Left forelimb (tissue), 1 donor: ENCODE results near the gene POP5.
"Not testable (repeated sequence)": the region's sequence is repeated elsewhere in the genome, so short reads cannot be mapped to it uniquely, and the experiment has no call there.

Experiments used
- DNase-seq: peaks from one replicate; pipeline ENCODE4 v3.0.0-alpha.2; 2018; ENCODE audit warnings: low spot score

Gene POP5

GRCh38 chr12:120580787-120581723 is at the start of gene POP5:
TSS of gene POP5 (minus strand) at chr12:120581402. CDS start at chr12:120581362, 40 bp downstream.
- peak; percentile 95 for DNase-seq

GRCh38 chr12:120630104-120630892 is 49.1 kb upstream of the POP5 start:
- no peak for DNase-seq

GRCh38 chr12:120628919-120629318 is 47.7 kb upstream of the POP5 start:
- no peak for DNase-seq

- DNase-seq = no peak
Observed at GRCh38 chr12:120625557-120626419, 44.6 kb upstream of the POP5 start.

- DNase-seq = no peak
Observed at GRCh38 chr12:120620624-120621023, 39.4 kb upstream of the POP5 start.

- no peak for DNase-seq
Observed at GRCh38 chr12:120618954-120619615, 37.9 kb upstream of the POP5 start.

GRCh38 chr12:120617767-120618166 is 36.6 kb upstream of the POP5 start:
- not testable (repeated sequence) for DNase-seq

- not testable (repeated sequence) for DNase-seq
Observed at GRCh38 chr12:120617193-120617592, 36.0 kb upstream of the POP5 start.

GRCh38 chr12:120614848-120615247 is 33.6 kb upstream of the POP5 start:
- no peak for DNase-seq

GRCh38 chr12:120611534-120611933 is 30.3 kb upstream of the POP5 start:
- not testable (repeated sequence) for DNase-seq

- no peak for DNase-seq
Observed at GRCh38 chr12:120610560-120610959, 29.4 kb upstream of the POP5 start.

GRCh38 chr12:120602416-120602815 is 21.2 kb upstream of the POP5 start:
- DNase-seq = not testable (repeated sequence)

- DNase-seq = no peak
Observed at GRCh38 chr12:120599672-120600552, 18.7 kb upstream of the POP5 start.

GRCh38 chr12:120598674-120599463 is 17.7 kb upstream of the POP5 start:
- no peak for DNase-seq

GRCh38 chr12:120597861-120598260 is 16.7 kb upstream of the POP5 start:
- no peak for DNase-seq

GRCh38 chr12:120596901-120597300 is 15.7 kb upstream of the POP5 start:
- no peak for DNase-seq

- DNase-seq = no peak
Observed at GRCh38 chr12:120592121-120593049, 11.2 kb upstream of the POP5 start.

- no peak for DNase-seq
Observed at GRCh38 chr12:120590741-120591407, 9.7 kb upstream of the POP5 start.
